DMS114 treated with DMSO at 0.1 percent for 48 hours (cell line): Measurements from ENCODE around the gene MYO15A.

ENCODE experiments used
- DNase-seq: peaks from one replicate; lab custom pipeline; 2025; ENCODE audit not compliant: unreplicated experiment; lab: John Stamatoyannopoulos, UW

The MYO15A gene

DNA sequence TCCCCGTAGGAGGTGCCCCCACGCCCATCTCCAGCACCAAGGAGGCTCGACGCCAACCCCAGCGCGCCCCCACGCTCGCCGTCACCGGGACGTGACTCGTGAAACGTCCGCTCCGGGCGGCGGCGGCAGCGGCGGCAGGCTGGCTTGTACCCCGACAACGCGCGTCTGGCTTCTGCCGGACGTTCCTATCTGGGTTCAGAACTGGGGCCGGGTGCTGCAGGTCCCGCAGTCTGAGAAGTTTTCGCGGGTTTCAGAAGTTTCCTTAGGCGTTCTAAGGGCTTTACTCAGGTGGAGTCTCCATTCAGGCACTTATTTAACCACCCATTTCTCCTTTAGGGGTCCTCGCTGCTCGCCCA is 74.4 kb downstream of the MYO15A start:
- no peak for DNase-seq

DNA sequence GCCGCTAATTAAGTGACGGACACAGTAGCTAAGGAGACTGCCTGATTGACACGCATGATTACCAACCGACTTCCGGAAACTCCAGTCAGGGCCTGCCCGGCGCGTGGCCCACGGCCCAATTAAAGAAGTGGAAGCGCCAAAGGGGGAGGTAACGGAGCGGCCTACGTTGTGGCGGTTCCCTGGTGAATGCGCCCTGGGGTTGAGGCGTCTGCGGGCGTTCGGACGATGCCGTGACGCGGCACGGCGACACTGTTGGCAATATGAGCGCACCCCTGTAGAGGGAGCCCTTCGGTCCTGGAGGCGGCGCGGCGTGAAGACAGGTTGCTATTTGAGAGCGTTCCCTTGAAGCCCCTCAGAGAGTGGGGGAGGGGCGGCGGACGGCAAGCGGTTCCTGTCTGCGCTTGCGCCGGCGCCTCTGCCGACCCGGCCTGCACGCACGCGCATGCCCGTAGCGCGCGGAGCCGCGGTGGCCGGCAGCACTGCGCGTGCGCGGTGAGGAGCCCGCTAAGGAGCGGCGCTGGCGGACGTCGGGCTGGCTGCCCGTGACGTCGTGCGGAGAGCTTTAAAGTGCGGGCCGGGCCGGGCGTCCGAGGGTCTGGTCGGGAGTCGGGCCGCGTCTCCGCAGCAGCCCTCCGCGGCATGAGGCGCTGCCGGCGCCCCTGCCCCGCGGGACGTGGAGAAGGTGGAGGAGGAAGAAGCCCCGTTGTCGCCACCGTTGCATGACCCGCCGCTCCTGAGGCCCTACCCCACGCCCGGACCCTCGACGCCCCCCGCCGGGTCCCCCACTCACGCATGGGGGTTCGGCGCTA is 75.0 kb downstream of the MYO15A start, which contains the start of gene ALKBH5:
ALKBH5 (plus strand) TSS at position 495 of the 809 bp plus-strand sequence. CDS start 416 bp downstream, outside the sequence.
- DNase-seq: peak; percentile 76

DNA sequence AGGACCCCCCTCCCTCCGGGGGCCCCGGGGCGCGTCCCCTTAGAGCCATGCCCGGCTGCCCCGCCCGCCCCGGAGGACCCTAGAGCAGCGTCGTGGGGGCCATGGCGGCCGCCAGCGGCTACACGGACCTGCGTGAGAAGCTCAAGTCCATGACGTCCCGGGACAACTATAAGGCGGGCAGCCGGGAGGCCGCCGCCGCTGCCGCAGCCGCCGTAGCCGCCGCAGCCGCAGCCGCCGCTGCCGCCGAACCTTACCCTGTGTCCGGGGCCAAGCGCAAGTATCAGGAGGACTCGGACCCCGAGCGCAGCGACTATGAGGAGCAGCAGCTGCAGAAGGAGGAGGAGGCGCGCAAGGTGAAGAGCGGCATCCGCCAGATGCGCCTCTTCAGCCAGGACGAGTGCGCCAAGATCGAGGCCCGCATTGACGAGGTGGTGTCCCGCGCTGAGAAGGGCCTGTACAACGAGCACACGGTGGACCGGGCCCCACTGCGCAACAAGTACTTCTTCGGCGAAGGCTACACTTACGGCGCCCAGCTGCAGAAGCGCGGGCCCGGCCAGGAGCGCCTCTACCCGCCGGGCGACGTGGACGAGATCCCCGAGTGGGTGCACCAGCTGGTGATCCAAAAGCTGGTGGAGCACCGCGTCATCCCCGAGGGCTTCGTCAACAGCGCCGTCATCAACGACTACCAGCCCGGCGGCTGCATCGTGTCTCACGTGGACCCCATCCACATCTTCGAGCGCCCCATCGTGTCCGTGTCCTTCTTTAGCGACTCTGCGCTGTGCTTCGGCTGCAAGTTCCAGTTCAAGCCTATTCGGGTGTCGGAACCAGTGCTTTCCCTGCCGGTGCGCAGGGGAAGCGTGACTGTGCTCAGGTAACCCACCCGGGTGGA is 75.8 kb downstream of the MYO15A start:
- no peak for DNase-seq

DNA sequence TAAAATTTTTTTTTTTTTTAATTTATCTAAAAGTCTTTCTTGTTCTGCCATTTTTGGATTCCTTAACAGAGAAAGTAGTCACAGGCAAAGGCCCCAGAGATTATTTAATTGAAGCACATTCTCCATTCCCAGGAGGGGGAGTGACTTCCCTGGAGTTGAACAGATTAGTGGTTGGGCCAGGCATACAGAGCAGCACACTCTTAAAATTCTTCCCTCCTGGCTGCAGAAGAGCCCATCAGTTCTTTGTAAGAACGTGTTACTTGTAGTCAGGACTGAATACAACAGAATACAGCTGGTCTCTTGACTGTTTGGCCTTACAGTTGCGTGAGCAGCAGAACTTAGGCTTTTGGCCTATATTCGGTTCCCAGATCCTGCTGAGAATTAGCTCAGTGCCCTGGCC is 76.8 kb downstream of the MYO15A start:
- no peak for DNase-seq

DNA sequence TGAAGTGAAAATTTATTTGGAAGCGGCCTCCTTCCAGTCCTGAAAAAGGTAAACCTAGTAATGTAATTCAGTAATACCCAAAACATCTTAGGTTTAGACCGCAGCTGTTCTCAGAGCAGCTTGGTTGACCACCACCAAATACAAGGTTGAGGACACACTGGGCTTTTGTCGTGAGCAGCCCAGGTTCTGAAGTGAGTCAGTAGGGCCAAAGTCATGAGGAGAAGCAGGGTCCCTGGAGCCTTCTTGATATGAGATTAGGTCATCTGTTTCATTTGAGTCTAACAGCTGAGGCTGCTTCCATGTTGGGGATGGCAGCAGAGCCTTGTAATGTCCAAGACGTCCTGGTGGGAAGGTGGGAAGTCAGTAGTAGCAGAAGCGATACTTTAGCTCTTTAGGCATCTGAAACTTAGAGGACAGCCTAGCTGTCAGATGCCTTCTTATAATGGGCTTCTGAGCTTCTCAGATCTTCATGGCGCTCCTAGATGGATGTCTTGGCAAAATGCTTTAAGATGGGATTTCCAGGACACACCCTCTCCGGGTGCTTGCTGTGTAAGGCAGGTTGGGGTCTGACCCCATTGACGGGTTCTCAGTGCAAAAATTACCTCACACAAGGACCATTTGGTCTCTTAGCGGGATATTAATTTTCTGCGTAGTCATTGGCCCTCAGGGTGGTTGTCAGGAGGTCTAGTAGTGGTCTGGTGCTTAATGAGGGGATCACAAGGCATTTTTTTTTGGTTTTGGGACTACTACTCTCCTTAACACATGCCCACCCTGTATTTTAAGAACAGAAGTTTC is 77.5 kb downstream of the MYO15A start:
- DNase-seq: no peak

DNA sequence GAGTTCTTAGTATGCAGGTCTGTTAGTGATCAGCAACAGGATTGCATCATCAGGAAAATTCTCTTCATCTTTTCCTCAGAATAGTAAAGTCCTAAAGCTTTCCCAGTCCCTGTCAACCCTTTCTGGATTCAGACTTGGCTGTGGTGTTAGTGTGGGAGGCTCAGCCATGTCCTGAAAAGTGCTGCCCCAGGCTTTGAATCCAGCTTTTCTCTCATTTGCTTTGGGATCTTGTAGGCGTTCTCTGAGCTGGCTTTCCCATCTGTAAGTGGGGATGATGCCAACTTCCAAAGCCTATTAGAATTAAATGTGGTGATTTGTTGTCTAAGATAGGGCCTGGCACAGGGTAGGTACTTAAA is 78.0 kb downstream of the MYO15A start:
- DNase-seq: no peak

DNA sequence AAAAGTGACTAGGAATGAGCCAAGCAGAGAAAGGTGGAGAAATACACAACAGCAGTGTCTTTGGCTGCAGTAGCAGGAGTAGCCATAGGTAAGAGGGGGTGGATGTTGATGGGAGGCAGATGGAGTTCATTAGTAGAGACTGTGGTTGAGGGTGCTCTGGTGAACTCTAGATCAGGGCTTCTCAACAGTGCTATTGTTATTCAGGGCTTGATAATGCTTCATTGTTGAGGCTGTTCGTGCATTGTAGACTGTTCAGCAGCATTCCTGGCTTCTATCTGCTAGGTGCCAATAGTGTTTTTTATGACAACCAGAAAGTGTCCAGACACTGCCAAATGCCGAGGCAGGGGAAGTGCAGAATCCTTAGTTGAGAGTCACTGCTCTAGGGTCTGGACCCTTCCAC is 78.7 kb downstream of the MYO15A start:
- no peak for DNase-seq

DNA sequence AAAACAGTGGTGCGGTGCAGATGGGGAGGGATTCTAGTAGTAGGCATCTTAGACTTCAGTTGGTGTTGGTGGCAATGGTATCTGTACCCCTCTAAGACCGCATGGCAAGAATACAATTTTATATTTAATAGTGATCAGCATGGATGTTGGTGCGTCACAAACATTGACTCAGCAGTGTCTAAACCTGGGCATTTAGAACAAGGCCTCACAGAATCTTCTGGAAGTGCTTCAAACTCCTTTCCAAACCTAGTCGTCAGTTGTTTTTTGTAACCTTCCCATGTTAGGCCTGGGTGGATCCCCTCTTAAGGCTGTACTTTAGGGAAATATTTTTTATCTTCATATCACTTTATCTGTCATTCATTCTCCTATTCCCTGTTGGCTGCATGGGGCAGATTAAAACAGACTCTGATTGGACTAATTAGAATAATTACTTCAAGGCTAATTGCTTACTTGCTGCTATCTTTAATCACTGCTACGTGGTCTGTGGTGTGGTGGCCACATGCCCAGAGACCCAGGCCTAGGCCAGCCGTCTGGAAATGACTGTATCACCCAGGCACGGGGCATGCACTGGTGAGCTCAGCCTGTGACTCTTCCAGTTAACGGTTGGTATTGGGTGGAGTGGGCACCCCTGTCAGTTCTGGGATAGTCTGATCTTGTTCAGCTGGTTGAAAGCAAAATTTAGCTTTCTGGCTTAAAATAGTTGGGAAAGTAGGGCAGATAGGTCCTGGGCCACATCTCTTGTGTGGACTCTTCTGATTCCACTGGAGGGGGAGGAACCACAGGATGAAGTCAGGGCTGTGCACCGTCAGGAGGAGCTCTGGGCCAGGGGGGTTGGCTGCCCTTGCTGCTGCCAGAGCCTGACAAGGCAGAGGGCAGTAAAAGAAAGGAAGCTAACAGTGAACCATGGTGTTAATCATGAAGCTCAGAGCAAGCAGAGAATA is 79.5 kb downstream of the MYO15A start:
- no peak for DNase-seq

DNA sequence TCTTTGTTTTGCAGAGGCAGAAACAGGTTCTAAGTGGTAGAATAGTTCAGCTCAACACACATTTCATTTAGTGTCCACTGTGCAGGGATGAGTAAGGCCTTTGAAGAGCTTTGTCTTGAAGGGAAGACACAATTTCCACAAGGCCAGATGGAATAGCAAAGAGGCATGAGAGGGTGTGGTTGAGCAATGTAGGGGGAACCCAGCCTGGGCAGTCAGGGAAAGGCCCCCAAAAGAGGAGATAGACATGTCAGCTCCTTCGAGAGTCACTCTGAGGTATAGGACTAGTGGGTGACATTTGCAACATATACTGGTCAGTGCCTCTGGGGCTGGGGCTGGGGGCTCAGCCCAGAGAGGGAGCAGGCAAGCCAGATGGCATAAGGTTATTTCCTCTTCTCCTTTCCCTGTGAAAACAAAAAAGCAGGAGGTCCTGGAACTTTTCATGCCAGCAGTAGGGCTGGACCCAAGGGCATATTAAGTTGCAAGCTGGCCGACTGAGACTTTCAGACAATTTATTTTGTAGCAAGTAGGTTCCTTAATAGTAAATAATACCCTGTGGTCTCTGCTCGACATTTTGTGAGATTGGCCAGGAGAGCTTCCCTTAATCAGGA is 82.2 kb downstream of the MYO15A start:
- DNase-seq: no peak

DNA sequence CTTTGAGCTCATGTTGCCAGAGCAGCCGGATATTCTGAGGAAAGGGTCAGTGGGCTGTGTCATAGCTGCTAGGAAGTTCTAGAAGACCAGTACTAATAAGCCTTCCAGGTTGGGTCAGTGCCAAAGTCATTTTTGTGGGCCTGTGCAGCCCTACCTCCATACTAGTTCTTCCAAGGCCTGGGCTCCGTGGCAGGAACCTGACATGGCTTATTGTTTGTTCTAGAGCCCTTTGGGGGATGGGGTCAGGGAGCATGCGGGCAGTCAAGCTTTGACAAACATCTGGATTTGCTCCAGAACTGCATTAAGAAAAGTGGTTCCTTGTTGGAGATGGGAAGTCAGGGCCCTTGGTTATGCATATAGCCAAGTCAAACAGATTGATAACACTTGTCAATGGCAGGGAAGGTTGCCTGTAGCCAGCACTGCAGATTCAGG is 82.7 kb downstream of the MYO15A start:
- no peak for DNase-seq

DNA sequence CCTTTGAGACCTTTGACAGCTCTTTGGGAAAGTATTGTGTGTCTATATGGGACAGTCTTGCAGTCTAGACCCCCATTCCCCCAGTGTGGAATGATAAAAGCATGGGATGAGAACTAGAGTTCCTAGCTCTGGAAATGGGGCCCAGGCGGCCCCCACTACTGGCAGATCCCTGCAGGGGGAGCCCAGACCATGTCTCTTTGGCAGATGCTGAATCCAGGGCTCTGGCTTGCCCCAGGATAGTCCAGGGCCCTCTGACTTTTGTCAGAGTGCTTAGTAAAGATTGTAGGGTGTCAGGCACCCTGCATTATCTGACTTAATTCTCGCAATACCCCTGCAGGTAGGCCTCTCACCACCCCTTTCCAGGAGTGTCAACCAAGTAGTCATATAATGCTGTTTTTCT is 83.4 kb downstream of the MYO15A start:
- no peak for DNase-seq

DNA sequence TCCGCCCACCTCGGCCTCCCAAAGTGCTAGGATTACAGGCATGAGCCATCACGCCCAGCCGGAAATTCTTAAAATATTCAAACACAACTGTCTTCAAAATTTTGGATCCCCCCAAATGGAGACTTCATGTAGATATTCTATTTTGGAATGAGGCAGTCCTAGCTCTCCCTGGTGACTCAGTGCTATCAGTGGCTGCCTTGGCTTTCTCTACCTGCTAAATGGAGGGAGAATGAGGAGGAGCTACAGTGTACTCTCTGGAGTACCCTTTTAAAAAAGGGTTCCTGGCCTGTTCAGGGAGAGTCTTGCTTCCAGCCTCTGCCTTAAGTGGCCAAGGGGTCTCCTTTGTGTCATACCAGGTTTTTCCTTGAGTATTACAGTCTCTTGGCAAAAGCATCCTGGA is 85.8 kb downstream of the MYO15A start:
- no peak for DNase-seq

DNA sequence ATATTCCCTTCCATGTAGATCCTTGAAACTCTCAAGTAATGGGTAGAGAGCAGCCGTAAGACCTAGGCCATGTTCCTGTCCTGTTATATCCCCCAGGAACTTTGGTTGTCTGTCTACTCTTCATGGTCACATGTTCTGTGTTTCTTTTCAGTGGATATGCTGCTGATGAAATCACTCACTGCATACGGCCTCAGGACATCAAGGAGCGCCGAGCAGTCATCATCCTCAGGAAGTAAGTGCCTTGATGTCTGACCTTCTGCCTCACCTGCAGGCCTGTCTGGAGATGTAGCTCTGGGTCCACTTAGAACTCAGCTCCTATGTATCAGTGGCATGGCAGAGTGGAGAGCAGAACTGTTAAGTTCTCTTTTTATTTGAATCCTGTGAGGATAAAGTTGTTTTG is 86.2 kb downstream of the MYO15A start:
- no peak for DNase-seq

DNA sequence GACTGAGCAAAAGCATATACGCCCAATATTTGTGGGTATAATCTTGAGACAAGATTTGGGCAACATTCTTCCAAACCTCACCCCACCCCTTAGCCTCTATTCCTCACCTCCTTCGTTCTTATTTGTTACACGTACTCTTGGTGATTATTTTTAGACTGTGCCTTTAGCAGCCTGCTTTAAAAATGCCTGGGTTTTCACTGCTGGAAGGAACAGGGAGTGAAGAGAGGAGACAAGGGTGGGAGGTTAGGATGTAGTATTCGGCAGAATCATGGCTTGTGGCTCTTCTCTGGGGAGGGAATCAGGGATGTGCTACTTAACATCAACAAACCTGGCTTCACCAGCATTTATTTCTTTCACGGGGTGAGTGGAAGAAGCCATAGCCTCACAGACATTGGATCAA is 86.7 kb downstream of the MYO15A start:
- no peak for DNase-seq

DNA sequence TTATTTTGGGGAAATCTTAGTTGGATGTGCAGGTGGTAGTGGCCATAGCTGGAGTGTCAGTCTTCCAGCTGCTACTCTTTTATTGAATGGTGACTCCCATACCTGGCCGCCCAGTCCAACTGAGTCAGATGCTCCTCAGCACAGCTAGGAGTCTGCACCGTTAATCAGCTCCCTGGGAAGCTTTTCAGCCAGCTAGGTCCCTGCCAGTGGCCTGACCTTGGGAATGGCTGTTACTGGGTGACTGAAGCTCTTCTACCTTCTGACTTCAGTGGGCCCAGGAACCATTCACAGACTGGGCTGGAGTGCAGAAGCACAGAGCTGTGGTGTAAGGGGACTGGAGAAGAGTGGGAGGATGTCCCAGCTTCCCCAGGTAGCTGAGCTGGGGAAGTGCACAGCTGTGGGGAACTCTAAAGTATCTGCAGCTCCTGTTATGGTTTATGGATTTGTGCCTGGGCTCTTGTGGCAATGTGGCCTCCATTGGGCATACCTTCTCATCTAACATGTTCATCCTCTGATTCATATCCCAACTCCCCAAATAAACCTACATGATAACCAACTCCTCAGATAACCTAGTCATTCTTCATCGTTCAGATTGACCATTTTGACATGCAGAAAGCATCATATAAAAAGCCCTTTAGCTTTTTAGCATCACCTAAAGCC is 89.1 kb downstream of the MYO15A start:
- no peak for DNase-seq

DNA sequence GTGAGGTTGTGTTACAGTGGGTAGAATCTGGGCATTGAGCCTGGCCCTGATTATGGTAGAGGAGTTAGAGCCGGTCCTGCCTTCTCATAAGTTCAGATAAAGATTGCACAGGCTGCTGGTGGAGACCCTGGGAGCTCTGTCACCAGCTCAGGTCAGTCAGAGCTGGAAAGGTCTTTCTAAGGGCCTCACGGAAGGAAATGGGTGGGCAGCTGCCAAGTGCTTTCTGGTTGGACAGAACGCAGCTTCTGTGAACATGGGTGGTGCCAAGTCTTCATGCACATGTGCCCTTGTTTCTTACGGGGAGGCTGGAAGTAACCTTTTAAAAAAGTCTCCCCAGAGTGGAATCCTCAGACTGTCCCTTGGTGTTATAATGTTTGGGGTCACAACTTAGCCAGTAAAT is 90.0 kb downstream of the MYO15A start:
- no peak for DNase-seq

DNA sequence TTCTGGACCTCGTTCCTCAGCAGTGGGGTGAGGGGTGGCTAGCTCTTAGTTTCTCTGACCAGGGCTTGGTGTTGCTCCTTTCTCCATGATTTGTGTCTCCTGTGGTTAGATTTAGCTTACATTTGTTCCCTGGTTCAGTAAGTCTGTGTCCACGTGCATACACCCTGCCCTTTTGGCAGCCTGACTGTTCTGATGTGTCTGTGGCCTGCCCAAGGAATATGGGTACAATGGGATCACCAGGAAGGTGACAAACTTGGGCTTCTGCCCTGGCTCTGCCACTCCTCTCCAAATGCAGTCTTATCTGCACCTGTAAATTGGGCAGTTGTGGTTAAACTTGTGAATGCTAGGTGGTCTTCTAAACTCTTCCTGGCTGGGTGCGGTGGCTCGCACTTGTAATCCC is 92.6 kb downstream of the MYO15A start:
- no peak for DNase-seq

DNA sequence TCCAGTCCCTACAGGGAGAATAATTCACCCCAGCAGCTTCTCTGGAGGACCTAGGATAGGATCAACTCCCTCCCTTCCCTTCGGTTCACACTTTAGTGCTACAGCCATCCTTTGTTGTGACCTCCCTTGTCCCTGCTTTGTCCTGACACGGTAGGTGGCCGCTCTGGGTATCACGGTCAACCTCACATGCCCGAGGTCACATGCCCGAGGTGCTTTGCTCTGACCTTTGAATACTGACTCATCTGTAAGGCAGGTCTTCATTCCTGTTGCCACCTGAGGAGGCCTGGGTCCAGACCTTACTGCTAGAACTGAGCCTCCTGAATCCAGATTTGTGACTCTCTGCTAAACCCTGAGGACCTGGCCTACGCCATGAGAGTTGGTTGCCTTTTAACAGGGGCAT is 94.8 kb downstream of the MYO15A start:
- no peak for DNase-seq

DNA sequence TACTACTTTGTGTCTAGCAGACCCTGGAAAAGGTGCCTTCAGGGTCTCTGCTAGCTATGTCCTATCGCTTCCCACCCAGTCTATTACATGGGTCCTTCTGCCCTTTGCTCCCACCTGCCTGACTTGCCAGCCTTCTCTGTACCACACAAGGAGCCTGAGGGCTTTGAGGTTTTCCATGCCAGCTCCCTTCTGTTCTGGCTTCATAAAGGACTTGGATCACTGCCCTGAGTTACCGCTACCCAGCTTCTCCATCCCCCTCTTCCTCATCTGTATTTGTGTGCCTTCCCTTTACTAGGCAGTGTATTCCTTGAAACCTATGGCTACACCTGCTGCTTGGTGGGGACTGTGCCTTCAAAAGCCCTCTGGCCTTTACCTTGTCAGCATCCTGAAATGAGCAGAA is 97.3 kb downstream of the MYO15A start:
- DNase-seq: no peak
